HepG2 (cell line): ENCODE measurements around the gene CHP1. TPM values are rescaled to one million over a fixed set of nuclear protein-coding genes. Genes with fewer than 3 reads are reported as not detected.

ENCODE experiments used
- ATAD3A ChIP-seq: sonication (generic); formaldehyde crosslinking; IDR thresholded peaks from 2 replicates; pipeline ENCODE4 v1.4.0; 2020; ENCODE audit warnings: missing genetic modification reagents
- ATRX ChIP-seq: sonication (generic); formaldehyde crosslinking; IDR thresholded peaks from 2 replicates; pipeline ENCODE4 v1.4.0; 2020; ENCODE audit warnings: missing genetic modification reagents, borderline replicate concordance
- CBFB ChIP-seq: sonication (generic); formaldehyde crosslinking; IDR thresholded peaks from 2 replicates; pipeline ENCODE4 v1.4.0; 2020; ENCODE audit warnings: missing genetic modification reagents
- CBX2 ChIP-seq, 2 experiments: fragments of 200-600 bp in 1 of 2; sonication (generic); formaldehyde crosslinking in 1 of 2; IDR thresholded peaks; 2 replicates each; pipeline versions ENCODE4 v1.7.0 to v1.8.1; 2018 to 2022; ENCODE audit warnings: low read depth in 2 of 2, low read length in 1 of 2, mild to moderate bottlenecking in 1 of 2, missing genetic modification reagents in 1 of 2
- DDIT3 ChIP-seq: sonication (generic); formaldehyde crosslinking; IDR thresholded peaks from 2 replicates; pipeline ENCODE4 v1.4.0; 2020; ENCODE audit warnings: mild to moderate bottlenecking, missing genetic modification reagents
- GLI4 ChIP-seq: sonication (generic); formaldehyde crosslinking; IDR thresholded peaks from 2 replicates; pipeline ENCODE4 v1.5.1; 2020; ENCODE audit warnings: missing genetic modification reagents, mild to moderate bottlenecking, moderate library complexity, borderline replicate concordance
- HDAC1 ChIP-seq: sonication (generic); formaldehyde crosslinking; IDR thresholded peaks from 2 replicates; pipeline ENCODE4 v1.5.1; 2020; ENCODE audit warnings: mild to moderate bottlenecking, missing genetic modification reagents
- HOMEZ ChIP-seq: IDR thresholded peaks from 2 replicates; pipeline ENCODE4 v1.6.1; 2016; ENCODE audit warnings: low read depth
- KDM2A ChIP-seq: sonication (generic); formaldehyde crosslinking; IDR thresholded peaks from 2 replicates; pipeline ENCODE4 v1.4.0; 2020; ENCODE audit warnings: low read depth, missing genetic modification reagents, borderline replicate concordance
- KDM5B ChIP-seq: sonication (generic); formaldehyde crosslinking; IDR thresholded peaks from 2 replicates; pipeline ENCODE4 v1.4.0; 2020; ENCODE audit warnings: missing genetic modification reagents, mild to moderate bottlenecking, borderline replicate concordance
- KLF12 ChIP-seq: sonication (generic); formaldehyde crosslinking; IDR thresholded peaks from 2 replicates; pipeline ENCODE4 v1.4.0; 2020; ENCODE audit warnings: missing genetic modification reagents, borderline replicate concordance
- MIXL1 ChIP-seq: IDR thresholded peaks from 2 replicates; pipeline ENCODE4 v1.6.1; 2016
- MLX ChIP-seq: IDR thresholded peaks from 2 replicates; pipeline ENCODE4 v1.6.1; 2016
- RFX5 ChIP-seq: IDR thresholded peaks from 2 replicates; pipeline ENCODE4 v1.6.1; 2011; ENCODE audit warnings: low read depth, low read length, improper control_type of control experiment
- RNF2 ChIP-seq: fragments of 450-650 bp; conservative IDR thresholded peaks from 2 replicates; pipeline ENCODE4 v1.6.1; 2016; ENCODE audit warnings: low read depth
- RORA ChIP-seq: sonication (generic); formaldehyde crosslinking; IDR thresholded peaks from 2 replicates; pipeline ENCODE4 v1.5.0; 2020; ENCODE audit warnings: mild to moderate bottlenecking, missing genetic modification reagents, moderate library complexity
- SALL2 ChIP-seq: sonication (generic); formaldehyde crosslinking; IDR thresholded peaks from 2 replicates; pipeline ENCODE4 v1.8.1; 2023; ENCODE audit warnings: mild to moderate bottlenecking, missing genetic modification reagents, inconsistent platforms
- SCMH1 ChIP-seq: sonication (generic); formaldehyde crosslinking; IDR thresholded peaks from 2 replicates; pipeline ENCODE4 v1.9.0; 2021; ENCODE audit warnings: missing genetic modification reagents, mild to moderate bottlenecking, borderline replicate concordance
- SP5 ChIP-seq: IDR thresholded peaks from 2 replicates; pipeline ENCODE4 v1.6.1; 2016; ENCODE audit warnings: low read depth, borderline replicate concordance
- ZMAT5 ChIP-seq: sonication (generic); formaldehyde crosslinking; IDR thresholded peaks from 2 replicates; pipeline ENCODE4 v1.5.0; 2020; ENCODE audit warnings: mild to moderate bottlenecking, low read depth, missing genetic modification reagents, borderline replicate concordance
- ZNF343 ChIP-seq: sonication (generic); formaldehyde crosslinking; IDR thresholded peaks from 2 replicates; pipeline ENCODE4 v1.4.0; 2020; ENCODE audit warnings: mild to moderate bottlenecking, missing genetic modification reagents
- ZNF382 ChIP-seq: sonication (generic); formaldehyde crosslinking; IDR thresholded peaks from 2 replicates; pipeline ENCODE4 v1.5.0; 2020; ENCODE audit warnings: missing genetic modification reagents, mild to moderate bottlenecking, borderline replicate concordance
- ZNF460 ChIP-seq: sonication (generic); formaldehyde crosslinking; IDR thresholded peaks from 2 replicates; pipeline ENCODE4 v1.5.1; 2020; ENCODE audit warnings: missing genetic modification reagents, mild to moderate bottlenecking, borderline replicate concordance
- ZNF670 ChIP-seq: sonication (generic); formaldehyde crosslinking; IDR thresholded peaks from 2 replicates; pipeline ENCODE4 v1.8.0; 2022; ENCODE audit warnings: mild to moderate bottlenecking, missing genetic modification reagents, borderline replicate concordance
- ZNF770 ChIP-seq: sonication (generic); formaldehyde crosslinking; IDR thresholded peaks from 2 replicates; pipeline ENCODE4 v1.5.0; 2020; ENCODE audit warnings: mild to moderate bottlenecking, missing genetic modification reagents
- ZSCAN29 ChIP-seq: sonication (generic); formaldehyde crosslinking; conservative IDR thresholded peaks from 2 replicates; pipeline ENCODE4 v1.4.0; 2020; ENCODE audit warnings: mild to moderate bottlenecking, missing genetic modification reagents
- polyA plus RNA-seq, 8 experiments: library from polyadenylated mRNA; depleted of rRNA in 3 of 8; stranded (reverse) in 7 of 8; unstranded in 1 of 8; fragments of >200 nt; fragmentation: Illumina TruSeq in 4 of 8; extraction: Trizol in 4 of 8; gene quantifications; 2 replicates each; pipeline versions ENCODE4 v1.2.1 to v1.2.3, GENCODE V29; 2011 to 2016; ENCODE audit warnings: low read depth in 4 of 8, missing spikeins in 1 of 8, mixed read lengths in 1 of 8; ENCODE audit not compliant: insufficient read depth in 1 of 8
- total RNA-seq, 5 experiments: library from RNA; depleted of rRNA; stranded (reverse); fragments of >200 nt; fragmentation: Illumina TruSeq; extraction: Trizol; gene quantifications; 2 replicates each; pipeline ENCODE4 v1.2.3, GENCODE V29; 2016; ENCODE audit warnings: low read depth in 1 of 5

The CHP1 gene
- total and polyA plus RNA-seq, 2 of the 13 experiments (the other 11 are each of a cell fraction or from before 2014, with no cell fraction given): 49.6 to 76.4 TPM

DNA sequence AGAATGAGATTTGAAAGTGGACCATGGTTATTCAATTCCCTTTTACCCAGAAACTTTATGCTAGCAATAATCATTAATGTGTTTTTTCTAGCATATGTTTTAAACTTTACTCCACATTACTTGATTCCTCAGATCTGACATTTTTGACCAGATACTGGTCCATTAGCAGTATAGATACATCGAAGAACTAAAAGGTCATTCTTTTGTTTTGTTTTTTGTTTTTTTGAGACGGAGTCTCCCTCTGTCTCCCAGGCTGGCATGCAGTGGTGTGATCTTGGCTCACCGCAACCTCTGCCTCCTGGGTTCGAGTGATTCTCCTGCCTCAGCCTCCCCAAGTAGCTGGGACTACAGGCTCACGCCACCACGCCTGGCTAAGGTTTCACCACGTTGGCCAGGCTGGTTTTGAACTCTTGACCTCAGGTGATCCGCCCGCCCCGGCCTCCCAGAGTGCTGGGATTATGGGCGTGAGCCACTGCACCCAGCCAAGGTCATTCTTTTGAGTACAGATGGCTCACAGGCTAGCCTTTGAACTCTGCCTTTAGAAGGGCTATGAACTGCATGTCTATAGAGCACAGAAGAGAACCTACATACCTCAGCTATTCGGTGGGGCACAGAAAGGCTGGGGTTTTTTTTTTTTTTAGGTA is 28.6 kb downstream of the CHP1 start (continued):
- TF ChIP-seq SALL2 (CRISPR knock-in tag) (0 out of 2 replicates have a peak, but pooled peaks have one; percentile 42), ZNF343 (CRISPR knock-in tag) (no peak), KDM2A (CRISPR knock-in tag) (peak; percentile 69; the same call in 1 of the 2 replicates), KDM5B (peak; percentile 68; the same call in 1 of the 2 replicates), RFX5 (no peak), RNF2 (no peak), ZMAT5 (no peak), CBX2 (IDR thresholded peaks at IDR 0.05; ENCODE audit: low read depth, low read length) (no peak), CBX2 (CRISPR knock-in tag; IDR thresholded peaks at IDR 0.05; ENCODE audit: low read depth) (no peak), ZNF382 (CRISPR knock-in tag) (no peak), ZNF460 (CRISPR knock-in tag) (peak; percentile 99), ZNF670 (CRISPR knock-in tag) (peak; percentile 80; the same call in 1 of the 2 replicates), SCMH1 (no peak), ATRX (CRISPR knock-in tag) (no peak), RORA (no peak), SP5 (CRISPR knock-in tag) (peak; percentile 94), HDAC1 (peak; percentile 96), CBFB (CRISPR knock-in tag) (peak; percentile 62; the same call in 1 of the 2 replicates), KLF12 (CRISPR knock-in tag) (peak; percentile 89; the same call in 1 of the 2 replicates), MIXL1 (CRISPR knock-in tag) (peak; percentile 71; the same call in 1 of the 2 replicates), ZNF770 (CRISPR knock-in tag) (peak; percentile 75), DDIT3 (CRISPR knock-in tag) (no peak), HOMEZ (CRISPR knock-in tag) (peak; percentile 90), ZSCAN29 (CRISPR knock-in tag) (0 out of 2 replicates have a peak, but pooled peaks have one; percentile 50), GLI4 (CRISPR knock-in tag) (no peak), ATAD3A (CRISPR knock-in tag) (no peak), MLX (CRISPR knock-in tag) (peak; percentile 55; the same call in 1 of the 2 replicates)
